Mesothelial cell of epicardium (in vitro differentiated cells): ENCODE data around the gene VWA5B1. TPM values are rescaled to one million over a fixed set of nuclear protein-coding genes. Genes with fewer than 3 reads are reported as not detected.

ENCODE experiments used
- DNase-seq, 2 experiments: peaks; one replicate each; pipeline ENCODE4 v3.0.0; 2021; ENCODE audit warnings: low spot score in 2 of 2; ENCODE audit not compliant: unreplicated experiment in 2 of 2
- H3K27ac Mint-ChIP-seq: 2 replicates; pipeline ENCODE4 v1.8.0; 2021; ENCODE audit warnings: mixed read lengths
- H3K27me3 Mint-ChIP-seq: 2 replicates; pipeline ENCODE4 v1.8.0; 2021; ENCODE audit warnings: low read depth, mixed read lengths
- H3K36me3 Mint-ChIP-seq: 2 replicates; pipeline ENCODE4 v1.8.0; 2021; ENCODE audit warnings: mixed read lengths
- H3K4me1 Mint-ChIP-seq: 2 replicates; pipeline ENCODE4 v1.8.0; 2021; ENCODE audit warnings: mixed read lengths
- H3K4me3 Mint-ChIP-seq: 2 replicates; pipeline ENCODE4 v1.8.0; 2021; ENCODE audit warnings: mild to moderate bottlenecking, moderate library complexity, mixed read lengths
- H3K9me3 Mint-ChIP-seq: 2 replicates; pipeline ENCODE4 v1.8.0; 2021; ENCODE audit warnings: mixed read lengths
- CTCF ChIP-seq: fragments of 200-600 bp; sonication (generic); IDR thresholded peaks from one replicate; pipeline ENCODE4 v1.5.0; 2021; ENCODE audit warnings: antibody characterized with exemption; ENCODE audit not compliant: unreplicated experiment
- total RNA-seq: library from RNA; stranded (reverse); gene quantifications from 3 replicates; pipeline ENCODE4 v1.2.1, GENCODE V29; 2021

The VWA5B1 gene
- total RNA-seq, 1 donor from 2014 or later = 0.25 TPM

GRCh38 chr1:20328201-20328600 is 37.5 kb downstream of the VWA5B1 start:
- Mint-ChIP-seq H3K27ac (no peak overlapping the region), H3K9me3 (no peaks in the 10 kb centered on the region), H3K36me3 (no peaks in the 10 kb centered on the region), H3K4me3 (no peak overlapping the region), H3K27me3 (peaks cover 69% of the 10 kb centered on the region), H3K4me1 (peaks cover 13% of the 10 kb centered on the region)
- DNase-seq = no peak
- TF ChIP-seq CTCF = no peak

DNA sequence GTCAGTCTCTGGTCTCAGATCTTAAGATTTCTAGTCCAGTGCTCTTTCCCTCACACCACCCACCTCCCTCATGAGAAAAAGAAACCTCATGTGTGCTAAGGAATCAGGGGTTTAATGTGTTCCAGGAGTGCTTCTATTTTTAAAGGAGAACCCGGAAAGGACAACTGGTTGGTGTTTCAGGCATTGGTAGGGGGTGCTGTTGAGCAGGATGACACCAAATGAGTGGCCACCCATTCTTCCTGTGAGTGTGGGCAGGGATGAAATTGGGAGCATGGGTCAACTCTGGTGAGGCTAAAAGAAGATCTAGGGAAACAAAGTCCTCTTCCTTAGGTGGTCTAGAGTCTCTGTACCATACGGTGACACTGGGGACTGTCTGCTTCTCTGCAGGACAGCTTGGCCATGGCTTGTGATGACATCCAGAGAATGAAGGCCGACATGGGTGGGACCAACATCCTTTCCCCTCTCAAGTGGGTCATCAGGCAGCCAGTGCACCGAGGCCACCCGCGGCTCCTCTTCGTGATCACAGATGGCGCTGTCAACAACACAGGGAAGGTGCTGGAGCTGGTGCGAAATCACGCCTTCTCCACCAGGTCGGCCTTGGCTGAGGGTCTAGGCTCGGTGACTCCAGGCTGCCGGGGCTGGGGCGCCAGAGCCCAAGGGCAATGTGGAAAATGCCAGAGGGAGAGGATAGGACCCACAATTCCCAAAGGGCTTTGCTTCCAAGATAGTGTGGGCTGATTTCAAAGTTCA is 39.3 kb downstream of the VWA5B1 start:
- H3K9me3 Mint-ChIP-seq = no peaks in the 10 kb centered on the region
- no peak overlapping the region for H3K27ac Mint-ChIP-seq
- DNase-seq = no peak
- H3K27me3 Mint-ChIP-seq = peaks cover 62% of the 10 kb centered on the region
- no peak overlapping the region for H3K4me3 Mint-ChIP-seq
- no peaks in the 10 kb centered on the region for H3K36me3 Mint-ChIP-seq
- H3K4me1 Mint-ChIP-seq = peaks cover 11% of the 10 kb centered on the region
- TF ChIP-seq CTCF = no peak

DNA sequence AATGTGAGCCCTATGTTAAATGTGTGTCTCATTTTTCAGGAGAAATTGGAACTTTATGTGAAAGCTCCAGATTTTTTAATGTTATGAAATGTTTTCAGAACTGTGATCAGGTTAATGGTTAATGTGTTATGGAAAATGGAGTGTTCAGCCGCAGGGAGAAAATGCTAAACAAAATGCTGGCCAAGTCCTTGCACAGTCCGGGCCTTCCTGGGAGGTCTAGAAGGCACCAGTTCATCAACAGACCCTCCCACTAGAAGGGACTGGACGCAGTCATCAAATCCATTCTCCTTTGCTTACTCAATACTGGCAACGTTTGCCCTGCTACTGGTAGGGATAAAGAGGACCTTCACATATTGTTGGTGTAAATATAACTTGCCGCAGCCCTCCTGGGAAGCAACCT is 43.4 kb downstream of the VWA5B1 start:
- Mint-ChIP-seq H3K4me1 (no peaks in the 10 kb centered on the region), H3K4me3 (no peak overlapping the region), H3K27me3 (peaks cover 62% of the 10 kb centered on the region), H3K36me3 (no peaks in the 10 kb centered on the region), H3K27ac (no peak overlapping the region), H3K9me3 (no peaks in the 10 kb centered on the region)
- DNase-seq = no peak
- TF ChIP-seq CTCF = no peak

GRCh38 chr1:20336105-20336605 is 45.5 kb downstream of the VWA5B1 start:
- H3K36me3 Mint-ChIP-seq = no peaks in the 10 kb centered on the region
- H3K4me1 Mint-ChIP-seq = no peaks in the 10 kb centered on the region
- H3K4me3 Mint-ChIP-seq = no peak overlapping the region
- no peak for TF ChIP-seq CTCF
- H3K27me3 Mint-ChIP-seq = peaks cover 65% of the 10 kb centered on the region
- no peaks in the 10 kb centered on the region for H3K9me3 Mint-ChIP-seq
- no peak for DNase-seq
- no peak overlapping the region for H3K27ac Mint-ChIP-seq

GRCh38 chr1:20337581-20337980 is 46.9 kb downstream of the VWA5B1 start:
- H3K4me3 Mint-ChIP-seq = no peak overlapping the region
- no peaks in the 10 kb centered on the region for H3K36me3 Mint-ChIP-seq
- H3K27ac Mint-ChIP-seq = no peak overlapping the region
- TF ChIP-seq CTCF = no peak
- H3K9me3 Mint-ChIP-seq = no peaks in the 10 kb centered on the region
- peaks cover 70% of the 10 kb centered on the region for H3K27me3 Mint-ChIP-seq
- H3K4me1 Mint-ChIP-seq = peaks cover 2% of the 10 kb centered on the region
- DNase-seq = no peak
